ENCODE measurements around the gene GNAS-AS1.

GRCh38 chr20:58832457-58832856 is 18.2 kb downstream of the GNAS-AS1 start:
- no peak for TF ChIP-seq ZNF384 (IDR thresholded peaks at IDR 0.05)
- TF ChIP-seq L3MBTL2 (conservative IDR thresholded peaks at IDR 0.05) = no peak
- TF ChIP-seq SP1 (IDR thresholded peaks at IDR 0.05) = no peak
- no peak for TF ChIP-seq SUZ12 (IDR thresholded peaks at IDR 0.05)
- TF ChIP-seq ELF4 (IDR thresholded peaks at IDR 0.05) = no peak
- TF ChIP-seq BHLHE40 (IDR thresholded peaks at IDR 0.05; ENCODE audit: borderline replicate concordance) = no peak
- TF ChIP-seq CTBP1 (IDR thresholded peaks at IDR 0.05; ENCODE audit: borderline replicate concordance) = no peak
- TF ChIP-seq FOXM1 (IDR thresholded peaks at IDR 0.05; ENCODE audit: borderline replicate concordance) = no peak
- TF ChIP-seq FOXA1 (IDR thresholded peaks at IDR 0.05) = no peak
- no peak for TF ChIP-seq NFRKB (IDR thresholded peaks at IDR 0.05)
